AG09309 (cell line): ENCODE measurements around the gene NCSTN.

Source experiments
- DNase-seq: peaks from one replicate; pipeline ENCODE4 v3.0.0-alpha.2; 2010; ENCODE audit warnings: low read depth
- H3K4me3 ChIP-seq: 2 replicates; pipeline ENCODE4 v1.5.1; 2011; ENCODE audit warnings: mild to moderate bottlenecking, low read depth, low read length, moderate library complexity; ENCODE audit not compliant: control insufficient read depth
- CTCF ChIP-seq: IDR thresholded peaks from 2 replicates; pipeline ENCODE4 v1.5.1; 2011; ENCODE audit warnings: mild to moderate bottlenecking, low read depth, low read length, inconsistent platforms; ENCODE audit not compliant: insufficient read depth, control insufficient read depth; ENCODE audit errors: missing control alignments

The NCSTN gene

GRCh38 chr1:160397651-160398050, 54.5 kb downstream of the NCSTN start:
- no peak for TF ChIP-seq CTCF

GRCh38 chr1:160398823-160399222, 55.6 kb downstream of the NCSTN start:
- TF ChIP-seq CTCF = no peak
- no peak for DNase-seq
- H3K4me3 ChIP-seq = no peak overlapping the region

More at GRCh38 chr1:160397651-160398050, 54.5 kb downstream of the NCSTN start:
- no peak for DNase-seq
- H3K4me3 ChIP-seq = no peak overlapping the region

- TF ChIP-seq CTCF = no peak
- no peak overlapping the region for H3K4me3 ChIP-seq
- DNase-seq = no peak
Measured at GRCh38 chr1:160399544-160400222, 56.5 kb downstream of the NCSTN start.

- no peak for DNase-seq
- TF ChIP-seq CTCF = no peak
- no peak within 1 kb of the TSS for H3K4me3 ChIP-seq
Measured at GRCh38 chr1:160400223-160400645, 57.1 kb downstream of the NCSTN start, which contains the start of gene VANGL2. Gene VANGL2 (plus strand): TSS chr1:160400564. CDS start chr1:160415838, 15,274 bp downstream.

GRCh38 chr1:160400646-160401486, 57.7 kb downstream of the NCSTN start:
- DNase-seq = no peak
- no peak for TF ChIP-seq CTCF
- no peak overlapping the region for H3K4me3 ChIP-seq

- DNase-seq = no peak
- no peak overlapping the region for H3K4me3 ChIP-seq
- TF ChIP-seq CTCF = no peak
Measured at GRCh38 chr1:160401487-160401805, 58.3 kb downstream of the NCSTN start.
